TTC549 (cell line): ENCODE results near the gene ADARB2.
"Not testable (repeated sequence)": the region's sequence is repeated elsewhere in the genome, so short reads cannot be mapped to it uniquely, and the experiment has no call there.

Source experiments
- FAIRE-seq: peaks from 2 replicates; lab custom pipeline; 2012; peaks lifted over from hg19 to GRCh38; lab: Jason Lieb, UNC

ADARB2 gene

GRCh38 chr10:1344846-1345245 is 392.5 kb downstream of the ADARB2 start:
- no peak for FAIRE-seq

GRCh38 chr10:1344408-1344807 is 392.9 kb downstream of the ADARB2 start:
- FAIRE-seq: no peak

GRCh38 chr10:1343176-1343575 is 394.1 kb downstream of the ADARB2 start:
- no peak for FAIRE-seq

- not testable (repeated sequence) for FAIRE-seq
Measured at GRCh38 chr10:1341052-1341451, 396.3 kb downstream of the ADARB2 start.

GRCh38 chr10:1339396-1339795 is 397.9 kb downstream of the ADARB2 start:
- FAIRE-seq: no peak

GRCh38 chr10:1335642-1336041 is 401.7 kb downstream of the ADARB2 start:
- no peak for FAIRE-seq

GRCh38 chr10:1333981-1334380 is 403.3 kb downstream of the ADARB2 start:
- no peak for FAIRE-seq

GRCh38 chr10:1331560-1331959 is 405.8 kb downstream of the ADARB2 start:
- FAIRE-seq: no peak

- FAIRE-seq: no peak
Measured at GRCh38 chr10:1329622-1330021, 407.7 kb downstream of the ADARB2 start.

GRCh38 chr10:1328981-1329614 is 408.2 kb downstream of the ADARB2 start:
- FAIRE-seq: no peak

- no peak for FAIRE-seq
Measured at GRCh38 chr10:1328161-1328823, 409.0 kb downstream of the ADARB2 start.

- no peak for FAIRE-seq
Measured at GRCh38 chr10:1327759-1328158, 409.6 kb downstream of the ADARB2 start.

- FAIRE-seq: not testable (repeated sequence)
Measured at GRCh38 chr10:1326514-1326913, 410.8 kb downstream of the ADARB2 start.

GRCh38 chr10:1324903-1325302 is 412.4 kb downstream of the ADARB2 start:
- no peak for FAIRE-seq

- no peak for FAIRE-seq
Measured at GRCh38 chr10:1323951-1324350, 413.4 kb downstream of the ADARB2 start.

GRCh38 chr10:1320739-1321320 is 416.5 kb downstream of the ADARB2 start:
- no peak for FAIRE-seq

- FAIRE-seq: no peak
Measured at GRCh38 chr10:1316809-1317143, 420.5 kb downstream of the ADARB2 start.

GRCh38 chr10:1316121-1316808 is 421.1 kb downstream of the ADARB2 start:
- no peak for FAIRE-seq

GRCh38 chr10:1315178-1315577 is 422.1 kb downstream of the ADARB2 start:
- no peak for FAIRE-seq

- FAIRE-seq: no peak
Measured at GRCh38 chr10:1311726-1312125, 425.6 kb downstream of the ADARB2 start.

- FAIRE-seq: no peak
Measured at GRCh38 chr10:1310271-1310789, 427.0 kb downstream of the ADARB2 start.

- no peak for FAIRE-seq
Measured at GRCh38 chr10:1309617-1310270, 427.6 kb downstream of the ADARB2 start.
